SKM-1 treated with dmso at 0.1 percent for 144 hours (cell line): Measurements from ENCODE around the gene SEPTIN1.

ENCODE experiments used
- DNase-seq: peaks from one replicate; lab custom pipeline; 2025; ENCODE audit not compliant: unreplicated experiment; lab: John Stamatoyannopoulos, UW

Gene SEPTIN1

GRCh38 chr16:30382111-30382881 lies at the start of gene SEPTIN1:
Gene SEPTIN1 (minus strand): TSS chr16:30382561. CDS start chr16:30382542, 19 bp downstream.
- DNase-seq: no peak

- no peak for DNase-seq
Measured at GRCh38 chr16:30430428-30430970, 48.1 kb upstream of the SEPTIN1 start.

GRCh38 chr16:30429678-30430427 lies 47.5 kb upstream of the SEPTIN1 start, which contains the start of gene DCTPP1:
Gene DCTPP1 (minus strand): TSS chr16:30430030. CDS start chr16:30429980, 50 bp downstream.
- DNase-seq: peak; percentile 99

- no peak for DNase-seq
Measured at GRCh38 chr16:30429418-30429677, 47.0 kb upstream of the SEPTIN1 start.

- DNase-seq: no peak
Measured at GRCh38 chr16:30428055-30428454, 45.7 kb upstream of the SEPTIN1 start.

GRCh38 chr16:30421010-30421409 lies 38.6 kb upstream of the SEPTIN1 start:
- no peak for DNase-seq

GRCh38 chr16:30418350-30419181 lies 36.2 kb upstream of the SEPTIN1 start:
- no peak for DNase-seq

GRCh38 chr16:30417529-30418349 lies 35.4 kb upstream of the SEPTIN1 start:
- DNase-seq: peak; percentile 85

GRCh38 chr16:30416624-30417528 lies 34.5 kb upstream of the SEPTIN1 start:
- DNase-seq: no peak

GRCh38 chr16:30416047-30416603 lies 33.8 kb upstream of the SEPTIN1 start:
- DNase-seq: no peak

- DNase-seq: no peak
Measured at GRCh38 chr16:30414159-30414558, 31.8 kb upstream of the SEPTIN1 start.

GRCh38 chr16:30413112-30413806 lies 30.9 kb upstream of the SEPTIN1 start:
- no peak for DNase-seq

- DNase-seq: peak; percentile 83
Measured at GRCh38 chr16:30409125-30410060, 27.0 kb upstream of the SEPTIN1 start.

GRCh38 chr16:30407804-30408534 lies 25.6 kb upstream of the SEPTIN1 start:
- no peak for DNase-seq

GRCh38 chr16:30407102-30407803 lies 24.9 kb upstream of the SEPTIN1 start, which contains the start of gene ZNF771:
Gene ZNF771 (plus strand): TSS chr16:30407606. CDS start chr16:30408054, 448 bp downstream.
- DNase-seq: peak; percentile 79

GRCh38 chr16:30406795-30407101 lies 24.4 kb upstream of the SEPTIN1 start:
- DNase-seq: no peak
